HCT116 (cell line): ENCODE data around the gene TTF1. TPM values are rescaled to one million over a fixed set of nuclear protein-coding genes. Genes with fewer than 3 reads are reported as not detected.

ENCODE experiments used
- ATAC-seq: fragments of 200-7000 bp; cut with Tn5 transposase; 2 replicates; pipeline ENCODE4 v1.9.1; 2020; ENCODE audit warnings: mild to moderate bottlenecking, moderate library complexity
- BruUV-seq: library from RNA; stranded (reverse); fragments of 400-500 nt; replicated peaks from 2 replicates; lab custom pipeline; 2021; lab: Mats Ljungman, UMichigan
- CTCF ChIA-PET: fragments of 300-600 bp; sonication (Branson Sonifier 250); formaldehyde crosslinking; loops from one replicate; lab custom pipeline; 2021; ENCODE audit warnings: antibody characterized with exemption; lab: Charles Lee
- POLR2A ChIA-PET: fragments of 300-600, 350-600 bp; sonication (Branson Sonifier 250); formaldehyde crosslinking; loops from one replicate; lab custom pipeline; 2021; ENCODE audit warnings: antibody characterized with exemption; lab: Charles Lee
- RAD21 ChIA-PET, 2 experiments: fragments of 300-600 bp; sonication (Branson Sonifier 250); formaldehyde crosslinking; loops; one replicate each; lab custom pipeline; 2023; ENCODE audit warnings: low total read pairs in 2 of 2; ENCODE audit not compliant: uncharacterized antibody in 2 of 2, unreplicated experiment in 2 of 2, low non-redundant PET in 1 of 2; lab: Charles Lee
- DNase-seq: peaks from one replicate; pipeline ENCODE4 v3.0.0-alpha.2; 2010; ENCODE audit warnings: low read depth, low spot score
- H2AFZ ChIP-seq: fragments of 200-600 bp; shearing (Covaris generic), sonication (generic); 2 replicates; pipeline ENCODE4 v1.6.1; 2017; ENCODE audit warnings: low read depth, mixed run types, mixed read lengths, antibody characterized with exemption, low read length; ENCODE audit not compliant: poor library complexity, severe bottlenecking
- H3K27ac ChIP-seq: 2 replicates; pipeline ENCODE4 v1.5.1; 2012; ENCODE audit warnings: low read depth, low read length
- H3K27me3 ChIP-seq: fragments of 200-600 bp; sonication (generic); 2 replicates; pipeline ENCODE4 v1.6.1; 2016; ENCODE audit warnings: mixed run types, low read length, mixed read lengths; ENCODE audit not compliant: insufficient read depth
- H3K36me3 ChIP-seq, 2 experiments: fragments of 200-500 bp in 1 of 2; fragments of 200-600 bp in 1 of 2; sonication (Bioruptor generic) in 1 of 2; sonication (generic) in 1 of 2; 2 replicates each; pipeline versions ENCODE4 v1.5.1 to v1.6.1; 2014 to 2016; ENCODE audit warnings: low read length in 2 of 2, inconsistent platforms in 1 of 2, mixed read lengths in 1 of 2, mixed run types in 1 of 2; ENCODE audit not compliant: insufficient read depth in 2 of 2, control insufficient read depth in 1 of 2
- H3K4me1 ChIP-seq, 2 experiments: fragments of 200-600 bp in 1 of 2; sonication (generic) in 1 of 2; 2 replicates each; pipeline versions ENCODE4 v1.5.1 to v1.6.1; 2012 to 2017; ENCODE audit warnings: low read length in 2 of 2, inconsistent platforms in 1 of 2, mild to moderate bottlenecking in 1 of 2, mixed read lengths in 1 of 2, mixed run types in 1 of 2, moderate library complexity in 1 of 2; ENCODE audit not compliant: insufficient read depth in 2 of 2, control insufficient read depth in 1 of 2
- H3K4me2 ChIP-seq: fragments of 200-600 bp; sonication (generic); 2 replicates; pipeline ENCODE4 v1.6.1; 2017; ENCODE audit warnings: mixed run types, low read length, mixed read lengths
- H3K4me3 ChIP-seq, 2 experiments: fragments of 200-600 bp in 1 of 2; sonication (generic) in 1 of 2; replicated peaks in 1 of 2; 2 replicates each; pipeline ENCODE4 v1.5.1; 2011 to 2016; ENCODE audit warnings: low read length in 2 of 2, control low read depth in 1 of 2, low read depth in 1 of 2, mild to moderate bottlenecking in 1 of 2, mixed read lengths in 1 of 2, mixed run types in 1 of 2
- H3K79me2 ChIP-seq: fragments of 200-600 bp; sonication (generic); 2 replicates; pipeline ENCODE4 v1.6.1; 2017; ENCODE audit warnings: mild to moderate bottlenecking, mixed run types, low read length, moderate library complexity, mixed read lengths; ENCODE audit not compliant: insufficient read depth
- H3K9ac ChIP-seq: fragments of 200-600 bp; sonication (generic); 2 replicates; pipeline ENCODE4 v1.6.1; 2016; ENCODE audit warnings: low read length, mixed read lengths
- H3K9me2 ChIP-seq: fragments of 200-600 bp; sonication (generic), shearing (Covaris generic); 2 replicates; pipeline ENCODE4 v1.6.1; 2017; ENCODE audit warnings: mixed run types, mild to moderate bottlenecking, moderate library complexity; ENCODE audit not compliant: insufficient read depth
- H3K9me3 ChIP-seq, 2 experiments: fragments of 200-500 bp in 1 of 2; fragments of 200-600 bp in 1 of 2; sonication (Bioruptor generic) in 1 of 2; sonication (generic) in 1 of 2; 2 replicates each; pipeline ENCODE4 v1.6.1; 2014 to 2017; ENCODE audit warnings: low read length in 2 of 2, mixed read lengths in 2 of 2, inconsistent platforms in 1 of 2, low read depth in 1 of 2, mild to moderate bottlenecking in 1 of 2, mixed run types in 1 of 2, moderate library complexity in 1 of 2; ENCODE audit not compliant: control insufficient read depth in 1 of 2, insufficient read depth in 1 of 2
- H4K20me1 ChIP-seq: fragments of 200-600 bp; sonication (generic), shearing (Covaris generic); 2 replicates; pipeline ENCODE4 v1.6.1; 2017; ENCODE audit warnings: mixed run types, mild to moderate bottlenecking, moderate library complexity; ENCODE audit not compliant: insufficient read depth
- CBX3 ChIP-seq: IDR thresholded peaks from 2 replicates; pipeline ENCODE4 v1.6.1; 2012; ENCODE audit warnings: low read depth
- CEBPB ChIP-seq: IDR thresholded peaks from 2 replicates; pipeline ENCODE4 v1.6.1; 2012; ENCODE audit warnings: low read depth
- ELF1 ChIP-seq: IDR thresholded peaks from 2 replicates; pipeline ENCODE4 v1.6.1; 2012; ENCODE audit warnings: low read depth, borderline replicate concordance
- EZH2phosphoT487 ChIP-seq: fragments of 200-600 bp; IDR thresholded peaks from 2 replicates; pipeline ENCODE4 v1.6.1; 2018; ENCODE audit warnings: antibody characterized with exemption, borderline replicate concordance
- FOSL1 ChIP-seq: IDR thresholded peaks from 2 replicates; pipeline ENCODE4 v1.6.1; 2012; ENCODE audit warnings: low read depth
- MAX ChIP-seq: IDR thresholded peaks from 2 replicates; pipeline ENCODE4 v1.6.1; 2012
- POLR2A ChIP-seq: IDR thresholded peaks from 2 replicates; pipeline ENCODE4 v1.7.0; 2011; ENCODE audit warnings: borderline replicate concordance; ENCODE audit not compliant: insufficient read depth, insufficient read length; ENCODE audit errors: extremely low read depth
- RAD21 ChIP-seq: IDR thresholded peaks from 2 replicates; pipeline ENCODE4 v1.6.1; 2012; ENCODE audit warnings: low read depth, mild to moderate bottlenecking
- REST ChIP-seq: IDR thresholded peaks from 2 replicates; pipeline ENCODE4 v1.6.1; 2012; ENCODE audit warnings: low read depth
- TCF7L2 ChIP-seq: IDR thresholded peaks from 2 replicates; pipeline ENCODE4 v1.7.0; 2011; ENCODE audit warnings: borderline replicate concordance, inconsistent platforms; ENCODE audit not compliant: insufficient read depth, insufficient read length; ENCODE audit errors: extremely low read depth
- ZFX ChIP-seq: fragments of 450-650 bp; IDR thresholded peaks from 2 replicates; pipeline ENCODE4 v1.6.1; 2017
- ZNF274 ChIP-seq: fragments of 200-500 bp; sonication (Bioruptor generic); IDR thresholded peaks from 2 replicates; pipeline ENCODE4 v1.6.1; 2014; ENCODE audit warnings: mild to moderate bottlenecking, low read depth, low read length, inconsistent platforms
- intact Hi-C: fragments of 100-400 bp; cut with micrococcal nuclease; formaldehyde crosslinking; loops from 2 replicates; pipeline ENCODE4 v1.10.0; 2022
- total RNA-seq: library from RNA; stranded (reverse); gene quantifications from one replicate; pipeline ENCODE4 v1.2.1, GENCODE V29; 2021; ENCODE audit not compliant: unreplicated experiment
- TF ChIP-seq, protein P1 (sequence below): IDR thresholded peaks from 2 replicates; pipeline ENCODE4 v1.6.1; 2011; ENCODE audit warnings: mild to moderate bottlenecking, low read length, moderate library complexity; ENCODE audit not compliant: insufficient replicate concordance; ENCODE audit errors: extremely low read depth
- TF ChIP-seq, protein P2 (sequence below): IDR thresholded peaks from 2 replicates; pipeline ENCODE4 v1.6.1; 2012

Gene TTF1
- total RNA-seq, 1 experiment from 2014 or later, result 14.5 TPM

DNA sequence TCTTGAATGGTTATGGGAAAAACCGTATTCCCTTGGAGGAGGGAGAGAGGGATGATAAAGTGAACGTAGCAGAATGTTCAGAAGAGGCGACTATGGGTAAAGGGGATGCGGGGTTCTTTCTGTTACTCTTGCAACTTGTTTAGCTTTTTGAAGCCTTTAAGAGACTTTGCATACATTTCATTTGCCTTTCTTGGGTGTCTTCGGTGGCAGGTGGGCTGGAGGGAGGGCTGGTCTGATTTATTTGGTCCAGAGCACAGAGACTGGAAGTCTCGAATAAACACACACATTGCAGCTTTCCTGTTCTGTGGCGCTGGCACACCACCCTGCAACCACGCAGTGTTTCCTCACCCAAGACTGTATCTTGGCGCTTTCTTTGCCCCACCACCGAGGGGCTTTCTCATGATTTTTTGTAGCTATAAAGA, 23.2 kb downstream of the TTF1 start (continued):
- TF ChIP-seq, protein P1, sequence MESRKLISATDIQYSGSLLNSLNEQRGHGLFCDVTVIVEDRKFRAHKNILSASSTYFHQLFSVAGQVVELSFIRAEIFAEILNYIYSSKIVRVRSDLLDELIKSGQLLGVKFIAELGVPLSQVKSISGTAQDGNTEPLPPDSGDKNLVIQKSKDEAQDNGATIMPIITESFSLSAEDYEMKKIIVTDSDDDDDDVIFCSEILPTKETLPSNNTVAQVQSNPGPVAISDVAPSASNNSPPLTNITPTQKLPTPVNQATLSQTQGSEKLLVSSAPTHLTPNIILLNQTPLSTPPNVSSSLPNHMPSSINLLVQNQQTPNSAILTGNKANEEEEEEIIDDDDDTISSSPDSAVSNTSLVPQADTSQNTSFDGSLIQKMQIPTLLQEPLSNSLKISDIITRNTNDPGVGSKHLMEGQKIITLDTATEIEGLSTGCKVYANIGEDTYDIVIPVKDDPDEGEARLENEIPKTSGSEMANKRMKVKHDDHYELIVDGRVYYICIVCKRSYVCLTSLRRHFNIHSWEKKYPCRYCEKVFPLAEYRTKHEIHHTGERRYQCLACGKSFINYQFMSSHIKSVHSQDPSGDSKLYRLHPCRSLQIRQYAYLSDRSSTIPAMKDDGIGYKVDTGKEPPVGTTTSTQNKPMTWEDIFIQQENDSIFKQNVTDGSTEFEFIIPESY, result no peak
- TF ChIP-seq FOSL1, result no peak
- no peak for TF ChIP-seq ZFX
- TF ChIP-seq, protein P2, sequence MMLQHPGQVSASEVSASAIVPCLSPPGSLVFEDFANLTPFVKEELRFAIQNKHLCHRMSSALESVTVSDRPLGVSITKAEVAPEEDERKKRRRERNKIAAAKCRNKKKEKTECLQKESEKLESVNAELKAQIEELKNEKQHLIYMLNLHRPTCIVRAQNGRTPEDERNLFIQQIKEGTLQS, result no peak
- TF ChIP-seq EZH2phosphoT487, result no peak
- TF ChIP-seq ELF1, result no peak

GRCh38 chr9:132381966-132382541, 24.6 kb downstream of the TTF1 start:
- H3K9me2 ChIP-seq, result no peaks in the 10 kb centered on the region
- no peak overlapping the region for H3K9ac ChIP-seq
- H3K4me2 ChIP-seq, result no peak overlapping the region
- no peak overlapping the region for H3K4me3 ChIP-seq
- no peaks in the 10 kb centered on the region for H3K27me3 ChIP-seq
- no TSS peak for BruUV-seq
- no peak for ATAC-seq
- ChIA-PET POLR2A (no interaction called here), CTCF (no interaction called here), RAD21 (no interaction called here)
- H3K4me1 ChIP-seq, result no peaks in the 10 kb centered on the region
- no peaks in the 10 kb centered on the region for H3K79me2 ChIP-seq
- DNase-seq, result no peak
- intact Hi-C loops, result loop anchor here (10.0 kb wide), 1 partner anchor 597 kb away; no protein-coding TSS in a partner anchor
- H3K36me3 ChIP-seq, result peaks cover 33 to 38% of the 10 kb centered on the region in 2 experiments; a peak in 3 of 4 replicates
- H4K20me1 ChIP-seq, result no peaks in the 10 kb centered on the region
- no peaks in the 10 kb centered on the region for H3K9me3 ChIP-seq
- no peak overlapping the region for H3K27ac ChIP-seq
- H2AFZ ChIP-seq, result no peak overlapping the region
- TF ChIP-seq POLR2A (no peak), REST (no peak), CEBPB (no peak), MAX (no peak), ZNF274 (no peak), FOSL1 (no peak), CBX3 (no peak), RAD21 (no peak), TCF7L2 (no peak)
- TF ChIP-seq, protein P2, result no peak
- TF ChIP-seq, protein P1, result no peak
